ENCODE measurements around the gene OR8H2. TPM values are rescaled to one million over a fixed set of nuclear protein-coding genes. Genes with fewer than 3 reads are reported as not detected.
"Not testable (repeated sequence)": the region's sequence is repeated elsewhere in the genome, so short reads cannot be mapped to it uniquely, and the experiment has no call there.

OR8H2 gene, protein sequence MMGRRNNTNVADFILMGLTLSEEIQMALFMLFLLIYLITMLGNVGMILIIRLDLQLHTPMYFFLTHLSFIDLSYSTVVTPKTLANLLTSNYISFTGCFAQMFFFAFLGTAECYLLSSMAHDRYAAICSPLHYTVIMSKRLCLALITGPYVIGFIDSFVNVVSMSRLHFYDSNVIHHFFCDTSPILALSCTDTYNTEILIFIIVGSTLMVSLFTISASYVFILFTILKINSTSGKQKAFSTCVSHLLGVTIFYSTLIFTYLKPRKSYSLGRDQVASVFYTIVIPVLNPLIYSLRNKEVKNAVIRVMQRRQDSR
- total RNA-seq (2014; rRNA removed; shearing (Covaris generic)): not detected in 2 replicates

DNA sequence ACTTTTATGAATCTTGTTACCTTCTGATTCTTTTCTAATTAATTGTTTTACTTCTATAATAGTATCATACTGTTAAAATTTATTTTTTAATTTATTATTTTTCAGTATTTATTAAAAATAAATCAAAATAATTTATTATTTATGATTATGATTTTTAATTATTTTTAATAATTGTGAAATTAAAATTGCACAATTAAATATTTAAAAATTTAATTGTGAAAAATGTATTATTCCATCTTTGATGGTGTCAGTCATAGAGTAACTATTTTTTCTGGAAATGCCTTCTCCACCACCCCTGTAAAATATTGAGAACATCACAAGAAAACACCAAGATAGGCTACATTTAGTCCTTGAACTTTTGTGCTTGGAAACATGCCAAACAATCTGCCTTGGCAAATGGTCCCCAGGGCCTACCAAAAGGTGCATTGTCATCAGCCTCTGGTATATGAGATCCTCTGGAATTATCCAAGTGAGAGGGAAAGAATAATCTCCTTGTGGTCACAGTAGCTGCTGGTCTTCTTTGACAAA is at the start of gene OR8H2:
Gene OR8H2 (plus strand): TSS at position 478 of the 528 bp plus-strand sequence. CDS start 1,356 bp downstream, outside the sequence.
- Histone ChIP-seq H3K36me3 (no peaks in the 10 kb centered on the region), H3K27ac (no peak within 1 kb of the TSS), H3K4me1 (replicated peaks) (no peaks in the 10 kb centered on the region), H3K27me3 (replicated peaks) (no peaks in the 10 kb centered on the region), H3K9me3 (replicated peaks) (no peaks in the 10 kb centered on the region), H3K4me3 (no peak within 1 kb of the TSS)
- DNase-seq (ENCODE audit: low read depth in 1 of 2, low spot score in 2 of 2): no peak

DNA sequence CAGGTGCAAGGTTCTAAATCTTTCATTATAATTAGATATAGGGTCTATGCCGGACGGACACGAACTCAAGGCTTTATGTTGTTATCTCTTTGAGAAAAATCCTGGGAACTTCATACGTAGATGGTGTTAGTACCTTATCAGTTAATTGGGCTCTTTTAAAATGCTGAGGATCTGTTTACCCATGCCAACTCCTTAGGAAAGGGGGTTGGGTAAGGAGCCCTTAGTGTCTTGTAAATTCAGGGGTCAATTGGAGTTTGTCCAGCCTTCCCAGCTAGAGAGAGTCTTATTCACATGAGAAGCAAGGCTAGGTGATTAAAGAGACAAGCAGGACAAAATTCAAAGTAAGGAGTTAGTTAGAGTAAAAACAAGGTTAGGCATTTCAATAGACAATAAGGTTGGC is 47.1 kb upstream of the OR8H2 start:
- not testable (repeated sequence) for H3K27ac ChIP-seq; DNase-seq (ENCODE audit: low read depth in 1 of 2, low spot score in 2 of 2); H3K9me3 ChIP-seq (replicated peaks); H3K36me3 ChIP-seq; H3K4me3 ChIP-seq; H3K4me1 ChIP-seq (replicated peaks); H3K27me3 ChIP-seq (replicated peaks)

DNA sequence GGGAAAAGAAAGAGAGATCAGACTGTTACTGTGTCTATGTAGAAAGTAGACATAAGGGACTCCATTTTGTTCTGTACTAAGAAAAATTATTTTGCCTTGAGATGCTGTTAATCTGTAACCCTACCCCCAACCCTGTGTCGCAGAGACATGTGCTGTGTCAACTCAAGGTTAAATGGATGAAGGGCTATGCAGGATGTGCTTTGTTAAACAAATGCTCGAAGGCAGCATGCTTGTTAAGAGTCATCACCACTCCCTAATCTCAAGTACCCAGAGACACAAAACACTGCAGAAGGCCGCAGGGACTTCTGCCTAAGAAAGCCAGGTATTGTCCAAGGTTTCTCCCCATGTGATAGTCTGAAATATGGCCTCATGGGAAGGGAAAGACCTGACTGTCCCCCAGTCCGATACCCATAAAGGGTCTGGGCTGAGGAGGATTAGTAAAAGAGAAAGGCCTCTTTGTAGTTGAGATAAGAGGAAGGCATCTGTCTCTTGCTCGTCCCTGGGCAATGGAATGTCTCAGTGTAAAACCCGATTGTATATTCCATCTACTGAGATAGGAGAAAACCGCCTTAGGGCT is 45.7 kb upstream of the OR8H2 start:
- not testable (repeated sequence) for H3K4me1 ChIP-seq (replicated peaks); DNase-seq (ENCODE audit: low read depth in 1 of 2, low spot score in 2 of 2); H3K4me3 ChIP-seq; H3K36me3 ChIP-seq; H3K27me3 ChIP-seq (replicated peaks); H3K9me3 ChIP-seq (replicated peaks); H3K27ac ChIP-seq

DNA sequence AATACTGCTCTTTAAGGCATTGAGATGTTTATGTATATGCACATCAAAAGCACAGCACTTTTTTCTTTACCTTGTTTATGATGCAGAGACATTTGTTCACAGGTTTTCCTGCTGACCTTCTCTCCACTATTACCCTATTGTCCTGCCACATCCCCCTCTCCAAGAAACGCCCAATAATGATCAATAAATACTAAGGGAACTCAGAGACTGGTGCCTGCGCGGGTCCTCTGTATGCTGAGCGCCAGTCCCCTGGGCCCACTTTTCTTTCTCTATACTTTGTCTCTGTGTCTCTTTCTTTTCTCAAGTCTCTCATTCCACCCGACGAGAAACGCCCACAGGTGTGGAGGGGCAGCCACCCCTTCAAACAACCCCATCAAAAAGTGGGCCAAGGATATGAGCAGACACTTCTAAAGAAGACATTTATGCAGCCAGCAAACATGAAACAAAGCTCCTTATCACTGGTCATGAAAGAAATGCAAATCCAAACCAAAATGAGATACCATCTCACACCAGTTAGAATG is 45.2 kb upstream of the OR8H2 start:
- not testable (repeated sequence) for H3K4me1 ChIP-seq (replicated peaks); H3K27me3 ChIP-seq (replicated peaks); H3K36me3 ChIP-seq

DNA sequence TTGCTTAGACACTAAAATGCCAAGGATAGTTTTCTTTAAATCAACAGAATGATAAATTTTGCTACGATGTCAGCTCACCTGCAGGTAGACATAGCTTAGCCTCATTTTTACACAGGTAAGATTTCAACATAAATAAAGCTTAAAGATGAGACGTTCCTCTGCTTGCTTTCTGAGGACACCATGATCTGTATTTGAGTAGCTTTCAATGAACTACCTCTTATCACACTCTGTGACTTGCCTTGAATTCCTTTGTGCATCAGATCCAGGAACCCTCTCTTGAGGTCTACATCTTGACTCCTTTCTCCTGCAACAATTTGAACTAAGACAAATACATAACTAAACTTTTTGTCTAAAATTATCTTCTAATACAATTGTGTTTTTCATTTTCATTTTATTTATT is 36.5 kb upstream of the OR8H2 start:
- no peak overlapping the region for H3K4me3 ChIP-seq
- no peaks in the 10 kb centered on the region for H3K27me3 ChIP-seq (replicated peaks)
- DNase-seq (ENCODE audit: low read depth in 1 of 2, low spot score in 2 of 2): no peak
- no peaks in the 10 kb centered on the region for H3K9me3 ChIP-seq (replicated peaks)
- H3K36me3 ChIP-seq: no peaks in the 10 kb centered on the region
- H3K27ac ChIP-seq: no peak overlapping the region
- no peaks in the 10 kb centered on the region for H3K4me1 ChIP-seq (replicated peaks)

More for the DNA sequence above, 45.2 kb upstream of the OR8H2 start:
- DNase-seq (ENCODE audit: low read depth in 1 of 2, low spot score in 2 of 2); H3K9me3 ChIP-seq (replicated peaks); H3K4me3 ChIP-seq; H3K27ac ChIP-seq: not testable (repeated sequence)

DNA sequence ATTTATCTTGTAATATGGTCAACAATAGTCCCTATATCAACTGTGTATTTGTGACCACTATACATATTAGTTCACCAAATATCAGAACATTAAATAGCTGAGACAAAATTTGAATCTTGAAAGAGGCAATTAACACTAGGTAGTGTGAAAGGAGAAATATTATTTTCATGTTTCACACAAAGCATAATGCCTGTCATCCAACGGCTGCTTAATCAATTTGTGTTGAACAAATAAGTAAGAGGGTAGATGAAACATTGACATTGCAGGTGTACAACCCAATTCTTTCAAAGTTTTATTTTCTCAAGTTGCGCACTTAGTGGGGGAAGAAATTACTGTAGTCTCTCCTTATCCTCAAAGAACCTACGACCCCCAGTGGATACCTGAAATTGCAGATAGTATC is 13.8 kb upstream of the OR8H2 start:
- no peak overlapping the region for H3K4me3 ChIP-seq
- no peaks in the 10 kb centered on the region for H3K27me3 ChIP-seq (replicated peaks)
- DNase-seq (ENCODE audit: low read depth in 1 of 2, low spot score in 2 of 2): no peak
- no peaks in the 10 kb centered on the region for H3K4me1 ChIP-seq (replicated peaks)
- no peaks in the 10 kb centered on the region for H3K9me3 ChIP-seq (replicated peaks)
- H3K36me3 ChIP-seq: no peaks in the 10 kb centered on the region
- no peak overlapping the region for H3K27ac ChIP-seq

DNA sequence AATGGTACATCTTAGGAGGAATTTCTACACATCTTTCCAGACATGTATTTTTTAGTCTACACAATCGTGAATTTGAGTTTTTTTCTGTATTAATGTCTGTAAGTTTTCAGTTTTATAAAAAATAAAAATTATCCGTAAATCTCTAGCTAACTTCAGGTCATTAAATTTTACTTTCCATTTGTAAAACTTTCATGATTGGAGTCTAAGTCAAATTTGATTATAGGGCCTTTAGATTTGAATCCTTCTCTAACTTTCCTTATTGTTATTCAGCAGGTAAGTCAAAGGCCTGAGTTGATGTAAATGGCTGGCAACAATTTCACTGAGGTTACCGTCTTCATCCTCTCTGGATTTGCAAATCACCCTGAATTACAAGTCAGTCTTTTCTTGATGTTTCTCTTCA is 10.5 kb upstream of the OR8H2 start, which contains the start of gene OR8I2:
Gene OR8I2 (plus strand): TSS at position 301 of the 400 bp plus-strand sequence. CDS start 0 bp downstream, at position 301.
- no peak within 1 kb of the TSS for H3K4me3 ChIP-seq
- no peak for DNase-seq (ENCODE audit: low read depth in 1 of 2, low spot score in 2 of 2)
- no peaks in the 10 kb centered on the region for H3K9me3 ChIP-seq (replicated peaks)
- no peaks in the 10 kb centered on the region for H3K36me3 ChIP-seq
- no peak within 1 kb of the TSS for H3K27ac ChIP-seq
- H3K4me1 ChIP-seq (replicated peaks): no peaks in the 10 kb centered on the region
- no peaks in the 10 kb centered on the region for H3K27me3 ChIP-seq (replicated peaks)

DNA sequence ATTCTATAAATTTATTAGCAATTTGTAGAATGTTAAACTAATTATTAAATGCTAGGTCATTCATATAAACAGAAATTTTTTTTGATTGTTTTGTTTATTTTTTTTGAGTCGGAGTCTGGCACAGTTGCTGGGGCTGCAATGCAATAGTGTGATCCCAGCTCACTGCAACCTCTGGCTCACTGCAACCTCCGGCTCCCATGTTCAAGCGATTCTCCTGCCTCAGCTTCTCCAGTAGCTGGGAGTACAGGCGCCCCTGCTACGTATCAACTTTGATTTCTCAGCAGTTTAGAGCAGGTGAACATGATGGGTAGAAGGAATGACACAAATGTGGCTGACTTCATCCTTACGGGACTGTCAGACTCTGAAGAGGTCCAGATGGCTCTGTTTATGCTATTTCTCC is 18.6 kb downstream of the OR8H2 start, which contains the start of gene OR8H3:
Gene OR8H3 (plus strand): TSS at position 301 of the 400 bp plus-strand sequence. CDS start 0 bp downstream, at position 301.
- no peak within 1 kb of the TSS for H3K4me3 ChIP-seq
- H3K4me1 ChIP-seq (replicated peaks): no peaks in the 10 kb centered on the region
- DNase-seq (ENCODE audit: low read depth in 1 of 2, low spot score in 2 of 2): no peak
- H3K9me3 ChIP-seq (replicated peaks): no peaks in the 10 kb centered on the region
- H3K36me3 ChIP-seq: no peaks in the 10 kb centered on the region
- no peak within 1 kb of the TSS for H3K27ac ChIP-seq
- H3K27me3 ChIP-seq (replicated peaks): no peaks in the 10 kb centered on the region

DNA sequence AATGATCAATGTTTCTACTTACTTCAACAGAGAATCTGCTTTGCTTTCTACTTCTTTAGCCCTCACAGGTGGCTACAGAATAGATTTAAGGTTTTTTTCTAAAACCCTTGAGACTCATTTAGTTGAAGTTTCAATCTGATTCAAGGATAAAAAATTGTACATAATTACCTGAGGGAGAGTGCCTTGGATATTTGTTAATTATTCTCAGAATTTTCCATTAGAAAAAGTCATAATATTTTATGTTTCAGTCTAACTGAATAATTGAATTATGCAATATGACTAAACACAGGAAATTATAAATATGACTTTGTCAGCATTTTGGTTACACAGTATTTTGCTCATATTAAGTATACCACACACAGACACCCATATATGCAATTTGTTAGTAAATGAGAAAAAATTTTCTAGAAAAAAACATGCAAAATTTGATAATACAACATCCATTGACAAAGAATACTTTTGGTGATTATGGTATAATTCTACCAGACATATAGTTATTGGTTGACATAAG is 36.7 kb downstream of the OR8H2 start, which contains the start of gene OR8J3:
Gene OR8J3 (minus strand): TSS at position 51 of the 511 bp plus-strand sequence. CDS start 2,483 bp downstream, outside the sequence.
- Histone ChIP-seq H3K27me3 (replicated peaks) (no peaks in the 10 kb centered on the region), H3K4me3 (no peak within 1 kb of the TSS), H3K4me1 (replicated peaks) (no peaks in the 10 kb centered on the region), H3K27ac (no peak within 1 kb of the TSS), H3K9me3 (replicated peaks) (no peaks in the 10 kb centered on the region), H3K36me3 (no peaks in the 10 kb centered on the region)
- no peak for DNase-seq (ENCODE audit: low read depth in 1 of 2, low spot score in 2 of 2)

DNA sequence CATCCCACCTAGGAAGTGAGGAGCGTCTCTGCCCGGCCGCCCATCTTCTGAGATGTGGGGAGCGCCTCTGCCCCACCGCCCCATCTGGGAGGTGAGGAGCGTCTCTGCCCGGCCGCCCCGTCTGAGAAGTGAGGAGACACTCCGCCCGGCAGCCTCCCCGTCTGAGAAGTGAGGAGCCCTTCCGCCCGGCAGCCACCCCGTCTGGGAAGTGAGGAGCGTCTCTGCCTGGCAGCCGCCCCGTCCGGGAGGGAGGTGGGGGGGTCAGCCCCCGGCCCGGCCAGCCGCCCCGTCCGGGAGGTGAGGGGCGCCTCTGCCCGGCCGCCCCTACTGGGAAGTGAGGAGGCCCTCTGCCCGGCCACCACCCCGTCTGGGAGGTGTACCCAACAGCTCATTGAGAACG is 40.2 kb downstream of the OR8H2 start:
- not testable (repeated sequence) for H3K27ac ChIP-seq; H3K36me3 ChIP-seq; DNase-seq (ENCODE audit: low read depth in 1 of 2, low spot score in 2 of 2); H3K9me3 ChIP-seq (replicated peaks); H3K27me3 ChIP-seq (replicated peaks); H3K4me3 ChIP-seq; H3K4me1 ChIP-seq (replicated peaks)

DNA sequence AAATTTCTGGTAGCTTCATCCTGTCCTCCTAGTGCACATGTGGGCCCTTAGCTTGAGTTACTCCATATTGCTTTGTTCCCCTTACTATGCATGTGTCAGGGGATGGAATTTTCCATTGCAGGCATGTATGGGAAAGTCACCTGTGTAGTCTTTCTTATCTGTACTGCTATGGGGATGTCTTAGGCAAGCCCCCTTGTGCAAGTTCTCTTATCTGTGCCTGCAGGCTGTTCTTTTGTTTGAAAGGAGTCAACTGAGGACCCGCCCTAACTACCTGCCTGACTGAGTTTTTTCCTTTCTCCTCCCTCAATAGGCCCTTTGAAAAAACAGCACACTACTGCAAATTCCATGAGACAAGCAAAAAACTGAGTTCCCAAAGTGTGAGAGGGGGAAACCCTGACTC is 47.9 kb downstream of the OR8H2 start:
- Histone ChIP-seq H3K36me3 (no peaks in the 10 kb centered on the region), H3K27ac (no peak overlapping the region), H3K4me3 (no peak overlapping the region), H3K4me1 (replicated peaks) (no peaks in the 10 kb centered on the region), H3K27me3 (replicated peaks) (no peaks in the 10 kb centered on the region), H3K9me3 (replicated peaks) (0 out of 2 replicates have a peak, but pooled peaks cover 3% of the 10 kb centered on the region)
- no peak for DNase-seq (ENCODE audit: low read depth in 1 of 2, low spot score in 2 of 2)

DNA sequence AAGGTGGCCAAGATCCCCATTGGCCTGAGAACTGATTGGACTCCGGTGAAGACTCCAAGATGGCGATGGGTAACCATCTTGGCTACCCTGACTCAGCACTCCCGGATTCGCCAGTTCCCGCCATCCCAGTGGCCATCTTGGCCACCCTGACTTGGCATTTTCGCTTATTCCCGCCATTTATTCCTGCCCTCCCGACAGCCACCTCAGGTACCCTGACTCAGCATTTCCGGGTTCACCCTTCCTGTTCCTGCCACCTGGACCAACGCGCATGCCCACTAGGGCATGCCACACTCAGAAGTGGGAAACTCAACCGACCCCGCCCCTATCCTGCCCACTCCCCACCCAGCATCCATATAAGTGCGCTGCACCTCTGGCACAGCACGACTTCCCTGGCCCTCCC is 48.8 kb downstream of the OR8H2 start:
- Histone ChIP-seq H3K27ac (no peak overlapping the region), H3K36me3 (no peaks in the 10 kb centered on the region), H3K4me3 (no peak overlapping the region), H3K4me1 (replicated peaks) (no peaks in the 10 kb centered on the region), H3K9me3 (replicated peaks) (0 out of 2 replicates have a peak, but pooled peaks cover 3% of the 10 kb centered on the region), H3K27me3 (replicated peaks) (no peaks in the 10 kb centered on the region)
- no peak for DNase-seq (ENCODE audit: low read depth in 1 of 2, low spot score in 2 of 2)
